Activated T-helper 1 cell treated with anti-CD3 and anti-CD28 coated beads, Interleukin-12 subunit alpha, Interleukin-12 subunit beta, Interleukin-2, Interleukin-4 antibody, amounts not matched to agents 30 ng/mL and 10 ng/mL and 1 ng/mL, durations not matched to agents 14 hours and 24 hours and 36 hours (primary cell): ENCODE data around the gene PRXL2B. TPM values are rescaled to one million over a fixed set of nuclear protein-coding genes. Genes with fewer than 3 reads are reported as not detected.
"Not testable (repeated sequence)": the region's sequence is repeated elsewhere in the genome, so short reads cannot be mapped to it uniquely, and the experiment has no call there.

Experiments
- DNase-seq: peaks from one replicate; pipeline ENCODE4 v3.0.0; 2021; ENCODE audit warnings: low spot score
- H3K27ac Mint-ChIP-seq: one replicate; pipeline ENCODE4 v1.8.0; 2021; ENCODE audit warnings: mild to moderate bottlenecking, mixed read lengths
- H3K27me3 Mint-ChIP-seq: one replicate; pipeline ENCODE4 v1.8.0; 2022; ENCODE audit warnings: mild to moderate bottlenecking, moderate library complexity, mixed read lengths; ENCODE audit not compliant: insufficient read depth
- H3K36me3 Mint-ChIP-seq: one replicate; pipeline ENCODE4 v1.8.0; 2021; ENCODE audit warnings: low read depth, mixed read lengths
- H3K4me1 Mint-ChIP-seq: one replicate; pipeline ENCODE4 v1.8.0; 2021; ENCODE audit warnings: low read depth, mixed read lengths
- H3K4me3 Mint-ChIP-seq: one replicate; pipeline ENCODE4 v1.8.0; 2021; ENCODE audit warnings: mild to moderate bottlenecking, moderate library complexity, mixed read lengths
- H3K9me3 Mint-ChIP-seq: one replicate; pipeline ENCODE4 v1.8.0; 2021; ENCODE audit warnings: mixed read lengths
- intact Hi-C: fragments of 100-400 bp; cut with micrococcal nuclease; formaldehyde crosslinking; loops from one replicate; pipeline ENCODE4 v1.15.1; 2024
- total RNA-seq: library from RNA; stranded (reverse); gene quantifications from 2 replicates; pipeline ENCODE4 v1.2.3, GENCODE V29; 2022

The PRXL2B gene
- total RNA-seq, 1 donor from 2014 or later: 39.5 TPM

- Mint-ChIP-seq H3K4me1 (peaks cover 13% of the 10 kb centered on the region), H3K27ac (peak overlapping the region; percentile 73), H3K27me3 (no peaks in the 10 kb centered on the region), H3K4me3 (peak overlapping the region; percentile 51), H3K36me3 (peaks cover 13% of the 10 kb centered on the region), H3K9me3 (no peaks in the 10 kb centered on the region)
- DNase-seq: no peak
- intact Hi-C loops: no loop called here
Measured at GRCh38 chr1:2561446-2561845, 25.1 kb upstream of the PRXL2B start.

GRCh38 chr1:2561898-2562895, 24.4 kb upstream of the PRXL2B start:
- Mint-ChIP-seq H3K36me3 (peaks cover 9% of the 10 kb centered on the region), H3K4me1 (peaks cover 13% of the 10 kb centered on the region), H3K9me3 (no peaks in the 10 kb centered on the region), H3K27me3 (no peaks in the 10 kb centered on the region), H3K27ac (no peak overlapping the region), H3K4me3 (no peak overlapping the region)
- DNase-seq: no peak
- intact Hi-C loops: no loop called here

GRCh38 chr1:2563205-2563604, 23.4 kb upstream of the PRXL2B start:
- Mint-ChIP-seq H3K27ac (no peak overlapping the region), H3K4me3 (no peak overlapping the region), H3K27me3 (no peaks in the 10 kb centered on the region), H3K4me1 (peaks cover 9% of the 10 kb centered on the region), H3K36me3 (peaks cover 9% of the 10 kb centered on the region), H3K9me3 (no peaks in the 10 kb centered on the region)
- no peak for DNase-seq
- intact Hi-C loops: no loop called here

- intact Hi-C loops: no loop called here
- Mint-ChIP-seq H3K4me1 (peaks cover 6% of the 10 kb centered on the region), H3K4me3 (no peak overlapping the region), H3K27ac (no peak overlapping the region), H3K27me3 (no peaks in the 10 kb centered on the region), H3K36me3 (peaks cover 6% of the 10 kb centered on the region), H3K9me3 (no peaks in the 10 kb centered on the region)
- DNase-seq: no peak
Measured at GRCh38 chr1:2564006-2564814, 22.4 kb upstream of the PRXL2B start.

- Mint-ChIP-seq H3K27me3 (no peaks in the 10 kb centered on the region), H3K27ac (no peak overlapping the region)
- intact Hi-C loops: no loop called here
Measured at GRCh38 chr1:2564815-2565374, 21.7 kb upstream of the PRXL2B start.

GRCh38 chr1:2566101-2567045, 20.2 kb upstream of the PRXL2B start:
- Mint-ChIP-seq H3K4me3 (no peak overlapping the region), H3K27me3 (no peaks in the 10 kb centered on the region), H3K4me1 (peaks cover 2% of the 10 kb centered on the region), H3K27ac (no peak overlapping the region), H3K9me3 (peaks cover 6% of the 10 kb centered on the region), H3K36me3 (peaks cover 7% of the 10 kb centered on the region)
- intact Hi-C loops: no loop called here
- DNase-seq: no peak

More at GRCh38 chr1:2564815-2565374, 21.7 kb upstream of the PRXL2B start:
- no peak for DNase-seq
- Mint-ChIP-seq H3K9me3 (no peaks in the 10 kb centered on the region), H3K4me3 (no peak overlapping the region), H3K4me1 (peaks cover 6% of the 10 kb centered on the region), H3K36me3 (peaks cover 6% of the 10 kb centered on the region)

- Mint-ChIP-seq H3K4me3 (no peak overlapping the region), H3K36me3 (peaks cover 6% of the 10 kb centered on the region), H3K27me3 (no peaks in the 10 kb centered on the region), H3K27ac (no peak overlapping the region), H3K4me1 (no peaks in the 10 kb centered on the region), H3K9me3 (peaks cover 6% of the 10 kb centered on the region)
- DNase-seq: no peak
- intact Hi-C loops: no loop called here
Measured at GRCh38 chr1:2567083-2567679, 19.4 kb upstream of the PRXL2B start.

- H3K9me3 Mint-ChIP-seq: peaks cover 15% of the 10 kb centered on the region
- H3K27ac Mint-ChIP-seq, DNase-seq, H3K4me1 Mint-ChIP-seq, H3K27me3 Mint-ChIP-seq, intact Hi-C loops, H3K4me3 Mint-ChIP-seq, H3K36me3 Mint-ChIP-seq: not testable (repeated sequence)
Measured at GRCh38 chr1:2568187-2568816, 18.3 kb upstream of the PRXL2B start.

- H3K27ac Mint-ChIP-seq: no peak overlapping the region
- H3K27me3 Mint-ChIP-seq: no peaks in the 10 kb centered on the region
- peaks cover 23% of the 10 kb centered on the region for H3K9me3 Mint-ChIP-seq
- intact Hi-C loops: no loop called here
- H3K4me1 Mint-ChIP-seq: peaks cover 11% of the 10 kb centered on the region
- peaks cover 17% of the 10 kb centered on the region for H3K36me3 Mint-ChIP-seq
- no peak for DNase-seq
- H3K4me3 Mint-ChIP-seq: no peak overlapping the region
Measured at GRCh38 chr1:2569060-2569459, 17.5 kb upstream of the PRXL2B start.

- Mint-ChIP-seq H3K4me1 (peaks cover 18% of the 10 kb centered on the region), H3K9me3 (peaks cover 28% of the 10 kb centered on the region), H3K36me3 (peaks cover 19% of the 10 kb centered on the region)
- intact Hi-C loops, H3K4me3 Mint-ChIP-seq, DNase-seq, H3K27me3 Mint-ChIP-seq, H3K27ac Mint-ChIP-seq: not testable (repeated sequence)
Measured at GRCh38 chr1:2569703-2570102, 16.9 kb upstream of the PRXL2B start.

GRCh38 chr1:2570332-2570731, 16.2 kb upstream of the PRXL2B start:
- Mint-ChIP-seq H3K27me3 (no peaks in the 10 kb centered on the region), H3K4me3 (no peak overlapping the region), H3K27ac (no peak overlapping the region), H3K36me3 (peaks cover 19% of the 10 kb centered on the region), H3K9me3 (peaks cover 28% of the 10 kb centered on the region), H3K4me1 (peaks cover 23% of the 10 kb centered on the region)
- intact Hi-C loops: no loop called here
- no peak for DNase-seq
